GM21825 (cell line): Measurements from ENCODE around the gene C2.
"Not testable (repeated sequence)": the region's sequence is repeated elsewhere in the genome, so short reads cannot be mapped to it uniquely, and the experiment has no call there.

ENCODE experiments used
- ATAC-seq: cut with Tn5 transposase; IDR thresholded peaks from one replicate; pipeline ENCODE4 v1.9.1; 2021; ENCODE audit warnings: mild to moderate bottlenecking, moderate library complexity; ENCODE audit not compliant: unreplicated experiment

C2 gene

GRCh38 chr6:31972709-31973350 lies 45.3 kb downstream of the C2 start:
- no peak for ATAC-seq

GRCh38 chr6:31976065-31976464 lies 48.5 kb downstream of the C2 start:
- not testable (repeated sequence) for ATAC-seq

- ATAC-seq = no peak
Measured at GRCh38 chr6:31977816-31978431, 50.4 kb downstream of the C2 start.

GRCh38 chr6:31978831-31979230 lies 51.3 kb downstream of the C2 start:
- ATAC-seq = no peak

GRCh38 chr6:31979238-31979898 lies 51.9 kb downstream of the C2 start:
- no peak for ATAC-seq

- not testable (repeated sequence) for ATAC-seq
Measured at GRCh38 chr6:31980195-31980876, 52.8 kb downstream of the C2 start.

GRCh38 chr6:31980998-31981397 lies 53.5 kb downstream of the C2 start:
- not testable (repeated sequence) for ATAC-seq

- ATAC-seq = not testable (repeated sequence)
Measured at GRCh38 chr6:31981744-31982143, 54.2 kb downstream of the C2 start, which contains the start of gene C4A. TSS of gene C4A (plus strand) at chr6:31982057. CDS start at chr6:31982108, 51 bp downstream.

GRCh38 chr6:31989363-31989762 lies 61.8 kb downstream of the C2 start:
- not testable (repeated sequence) for ATAC-seq

- not testable (repeated sequence) for ATAC-seq
Measured at GRCh38 chr6:31994421-31994820, 66.9 kb downstream of the C2 start.
